Panc1 (cell line): ENCODE data around the gene HIF1A.

Experiments used
- POLR2AphosphoS5 ChIP-seq: IDR thresholded peaks from 2 replicates; pipeline ENCODE4 v1.6.1; 2012; ENCODE audit warnings: mild to moderate bottlenecking, low read depth, low read length, moderate library complexity
- TF ChIP-seq, protein P1 (sequence below): fragments of 450-650 bp; IDR thresholded peaks from 2 replicates; pipeline ENCODE4 v1.5.1; 2017; ENCODE audit warnings: mild to moderate bottlenecking

- TF ChIP-seq, protein P1, sequence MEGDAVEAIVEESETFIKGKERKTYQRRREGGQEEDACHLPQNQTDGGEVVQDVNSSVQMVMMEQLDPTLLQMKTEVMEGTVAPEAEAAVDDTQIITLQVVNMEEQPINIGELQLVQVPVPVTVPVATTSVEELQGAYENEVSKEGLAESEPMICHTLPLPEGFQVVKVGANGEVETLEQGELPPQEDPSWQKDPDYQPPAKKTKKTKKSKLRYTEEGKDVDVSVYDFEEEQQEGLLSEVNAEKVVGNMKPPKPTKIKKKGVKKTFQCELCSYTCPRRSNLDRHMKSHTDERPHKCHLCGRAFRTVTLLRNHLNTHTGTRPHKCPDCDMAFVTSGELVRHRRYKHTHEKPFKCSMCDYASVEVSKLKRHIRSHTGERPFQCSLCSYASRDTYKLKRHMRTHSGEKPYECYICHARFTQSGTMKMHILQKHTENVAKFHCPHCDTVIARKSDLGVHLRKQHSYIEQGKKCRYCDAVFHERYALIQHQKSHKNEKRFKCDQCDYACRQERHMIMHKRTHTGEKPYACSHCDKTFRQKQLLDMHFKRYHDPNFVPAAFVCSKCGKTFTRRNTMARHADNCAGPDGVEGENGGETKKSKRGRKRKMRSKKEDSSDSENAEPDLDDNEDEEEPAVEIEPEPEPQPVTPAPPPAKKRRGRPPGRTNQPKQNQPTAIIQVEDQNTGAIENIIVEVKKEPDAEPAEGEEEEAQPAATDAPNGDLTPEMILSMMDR = no peak
- no peak for TF ChIP-seq POLR2AphosphoS5
Measured at GRCh38 chr14:61653507-61653906, 41.8 kb upstream of the HIF1A start.
